OCI-LY1 (cell line): ENCODE data around the gene CCDC57.

Experiments
- H2AFZ ChIP-seq: fragments of 200-600 bp; sonication (generic), shearing (Covaris generic); 2 replicates; pipeline ENCODE4 v1.6.0; 2014; ENCODE audit warnings: antibody characterized with exemption, mild to moderate bottlenecking, low read length
- H3F3A ChIP-seq: fragments of 200-600 bp; sonication (generic), shearing (Covaris generic); 2 replicates; pipeline ENCODE4 v1.6.0; 2014; ENCODE audit warnings: mild to moderate bottlenecking, antibody characterized with exemption, low read length, moderate library complexity; ENCODE audit not compliant: insufficient read depth
- H3K27ac ChIP-seq: fragments of 200-600 bp; sonication (generic); 2 replicates; pipeline ENCODE4 v1.5.1; 2014; ENCODE audit warnings: low read length, mixed run types, mild to moderate bottlenecking, low read depth; ENCODE audit not compliant: poor library complexity, severe bottlenecking
- H3K27me3 ChIP-seq: fragments of 200-600 bp; sonication (generic); 2 replicates; pipeline ENCODE4 v1.6.0; 2014; ENCODE audit warnings: antibody characterized with exemption, mild to moderate bottlenecking, low read length, moderate library complexity; ENCODE audit not compliant: insufficient read depth
- H3K36me3 ChIP-seq: fragments of 200-600 bp; sonication (generic); 2 replicates; pipeline ENCODE4 v1.6.1; 2014; ENCODE audit warnings: mild to moderate bottlenecking, antibody characterized with exemption, low read length, moderate library complexity, mixed read lengths; ENCODE audit not compliant: insufficient read depth
- H3K4me1 ChIP-seq: fragments of 200-600 bp; sonication (generic); 2 replicates; pipeline ENCODE4 v1.5.1; 2014; ENCODE audit warnings: mild to moderate bottlenecking, low read length, moderate library complexity; ENCODE audit not compliant: insufficient read depth, severe bottlenecking
- H3K4me2 ChIP-seq: fragments of 200-600 bp; sonication (generic), shearing (Covaris generic); 2 replicates; pipeline ENCODE4 v1.6.1; 2014; ENCODE audit warnings: low read length
- H3K4me3 ChIP-seq: fragments of 200-600 bp; sonication (generic); 2 replicates; pipeline ENCODE4 v1.5.1; 2014; ENCODE audit warnings: low read length, low read depth, mild to moderate bottlenecking, mixed read lengths; ENCODE audit not compliant: poor library complexity, severe bottlenecking
- H3K79me2 ChIP-seq: fragments of 200-600 bp; shearing (Covaris generic); 2 replicates; pipeline ENCODE4 v1.6.1; 2016; ENCODE audit warnings: mixed run types, low read length, mixed read lengths; ENCODE audit not compliant: insufficient read depth
- H3K9ac ChIP-seq: fragments of 200-600 bp; sonication (generic), shearing (Covaris generic); 2 replicates; pipeline ENCODE4 v1.6.1; 2014; ENCODE audit warnings: mild to moderate bottlenecking, low read length, mixed read lengths
- H3K9me2 ChIP-seq: fragments of 200-600 bp; sonication (generic), shearing (Covaris generic); 2 replicates; pipeline ENCODE4 v1.6.1; 2014; ENCODE audit warnings: low read depth, mild to moderate bottlenecking, low read length, mixed read lengths
- H3K9me3 ChIP-seq: fragments of 200-600 bp; shearing (Covaris generic); 2 replicates; pipeline ENCODE4 v1.6.1; 2014; ENCODE audit warnings: low read length, mixed read lengths
- H4K20me1 ChIP-seq: fragments of 200-600 bp; sonication (generic), shearing (Covaris generic); 2 replicates; pipeline ENCODE4 v1.6.0; 2016; ENCODE audit warnings: mild to moderate bottlenecking, low read length; ENCODE audit not compliant: insufficient read depth
- CTCF ChIP-seq: fragments of 200-600 bp; sonication (generic), shearing (Covaris generic); IDR thresholded peaks from 2 replicates; pipeline ENCODE4 v1.5.1; 2017; ENCODE audit warnings: mild to moderate bottlenecking, antibody characterized with exemption, low read length, moderate library complexity, mixed read lengths
- EZH2 ChIP-seq: fragments of 200-600 bp; sonication (generic), shearing (Covaris generic); IDR thresholded peaks from 2 replicates; pipeline ENCODE4 v1.8.0; 2017; ENCODE audit warnings: borderline replicate concordance, mixed run types, mild to moderate bottlenecking, antibody characterized with exemption, low read length, moderate library complexity, mixed read lengths

CCDC57 gene

DNA sequence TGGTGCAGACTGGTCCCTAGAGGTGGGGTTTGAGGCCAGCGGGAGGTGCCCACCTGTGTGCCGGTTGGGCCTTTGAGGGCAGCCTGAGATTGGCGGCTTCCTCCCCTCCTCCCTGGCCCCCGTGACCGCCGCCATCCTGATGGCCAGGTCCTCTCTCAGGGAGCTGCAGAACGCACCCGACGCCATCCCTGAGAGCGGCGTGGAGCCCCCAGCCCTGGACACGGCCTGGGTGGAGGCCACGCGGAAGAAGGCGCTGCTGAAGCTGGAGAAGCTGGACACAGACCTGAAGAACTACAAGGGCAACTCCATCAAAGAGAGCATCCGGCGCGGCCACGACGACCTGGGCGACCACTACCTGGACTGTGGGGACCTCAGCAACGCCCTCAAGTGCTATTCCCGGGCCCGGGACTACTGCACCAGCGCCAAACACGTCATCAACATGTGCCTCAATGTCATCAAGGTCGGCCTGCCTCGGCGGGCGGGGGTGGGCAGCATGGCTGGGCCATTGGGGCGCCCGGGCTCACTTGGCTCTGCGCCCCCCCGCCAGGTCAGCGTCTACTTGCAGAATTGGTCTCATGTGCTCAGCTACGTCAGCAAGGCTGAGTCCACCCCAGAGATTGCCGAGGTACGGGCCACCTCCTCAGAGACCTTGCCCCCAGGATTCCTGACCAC, 158.2 kb downstream of the CCDC57 start:
- no peaks in the 10 kb centered on the region for H4K20me1 ChIP-seq
- peaks cover 27% of the 10 kb centered on the region for H3K4me1 ChIP-seq
- TF ChIP-seq CTCF (no peak), EZH2 (no peak)
- no peaks in the 10 kb centered on the region for H3K27me3 ChIP-seq
- H3K27ac ChIP-seq: no peak overlapping the region
- no peaks in the 10 kb centered on the region for H3F3A ChIP-seq
- H3K9me3 ChIP-seq: no peaks in the 10 kb centered on the region
- H3K36me3 ChIP-seq: peaks cover 61% of the 10 kb centered on the region
- 0 out of 2 replicates have a peak, but pooled peaks cover 4% of the 10 kb centered on the region for H3K79me2 ChIP-seq
- H3K9me2 ChIP-seq: no peaks in the 10 kb centered on the region
- H2AFZ ChIP-seq: no peak overlapping the region
- H3K4me2 ChIP-seq: no peak overlapping the region
- no peak overlapping the region for H3K4me3 ChIP-seq
- no peak overlapping the region for H3K9ac ChIP-seq

DNA sequence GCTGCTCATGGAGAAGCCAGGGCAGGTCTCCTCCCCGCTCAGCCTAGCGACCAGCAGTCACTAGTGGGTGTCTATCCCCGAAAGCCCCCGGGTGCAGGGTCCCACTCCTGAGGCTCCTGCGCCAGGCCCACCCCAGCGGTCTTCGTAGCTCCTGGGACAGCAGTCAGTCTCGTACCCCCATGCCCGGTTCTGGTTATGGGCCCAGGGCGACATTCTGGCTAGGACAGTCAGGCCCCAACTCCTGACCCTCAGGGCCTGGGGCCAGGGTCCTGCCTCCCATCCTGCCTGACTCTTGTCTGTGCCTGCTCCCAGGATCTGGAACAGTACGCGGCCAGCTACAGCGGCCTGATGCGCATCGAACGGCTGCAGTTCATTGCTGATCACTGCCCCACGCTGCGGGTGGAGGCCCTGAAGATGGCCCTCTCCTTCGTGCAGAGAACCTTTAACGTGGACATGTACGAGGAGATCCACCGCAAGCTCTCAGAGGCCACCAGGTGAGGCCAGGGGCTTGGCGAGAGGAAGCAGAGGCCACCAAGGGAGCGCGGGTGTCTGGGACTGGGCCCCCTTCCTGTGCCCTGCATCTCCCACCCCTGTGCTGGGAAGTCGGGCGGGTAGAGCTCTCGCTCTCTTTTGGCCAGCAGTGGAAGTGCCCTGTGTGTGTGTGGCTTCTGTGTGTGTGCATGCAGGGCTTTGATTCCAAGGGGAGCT, 158.9 kb downstream of the CCDC57 start:
- Histone ChIP-seq H3K79me2 (0 out of 2 replicates have a peak, but pooled peaks cover 4% of the 10 kb centered on the region), H3K9ac (no peak overlapping the region), H3K4me1 (peaks cover 27% of the 10 kb centered on the region), H3F3A (no peaks in the 10 kb centered on the region), H3K27me3 (no peaks in the 10 kb centered on the region), H3K9me2 (no peaks in the 10 kb centered on the region), H3K36me3 (peaks cover 54% of the 10 kb centered on the region), H3K27ac (no peak overlapping the region), H3K9me3 (no peaks in the 10 kb centered on the region), H3K4me2 (no peak overlapping the region; the same call in 1 of the 2 replicates), H4K20me1 (no peaks in the 10 kb centered on the region), H2AFZ (no peak overlapping the region), H3K4me3 (peak overlapping the region; percentile 100)
- no peak for TF ChIP-seq EZH2
- TF ChIP-seq CTCF: no peak

DNA sequence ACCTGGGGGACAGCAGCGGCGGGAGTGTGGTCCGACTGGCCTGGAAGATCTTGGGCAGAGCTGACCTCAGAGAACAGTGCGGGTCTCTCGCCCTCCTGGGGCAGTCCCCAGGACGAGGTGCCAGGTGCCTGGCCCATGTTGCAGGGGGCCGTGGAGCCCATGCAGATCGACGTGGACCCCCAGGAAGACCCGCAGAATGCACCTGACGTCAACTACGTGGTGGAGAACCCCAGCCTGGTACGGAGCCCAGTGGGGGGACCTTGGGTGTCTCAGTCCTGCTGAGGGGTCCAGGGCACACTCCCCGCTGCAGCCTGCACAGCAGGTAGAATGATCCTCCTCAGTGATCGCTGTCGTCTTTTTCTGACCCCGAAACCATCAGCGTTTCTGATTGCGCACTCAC, 159.5 kb downstream of the CCDC57 start:
- H2AFZ ChIP-seq: no peak overlapping the region
- peak overlapping the region; percentile 81; the same call in 1 of the 2 replicates for H3K9ac ChIP-seq
- H3K79me2 ChIP-seq: 0 out of 2 replicates have a peak, but pooled peaks cover 4% of the 10 kb centered on the region
- H3K9me2 ChIP-seq: no peaks in the 10 kb centered on the region
- no peaks in the 10 kb centered on the region for H3K27me3 ChIP-seq
- H3K27ac ChIP-seq: no peak overlapping the region
- H4K20me1 ChIP-seq: no peaks in the 10 kb centered on the region
- peaks cover 27% of the 10 kb centered on the region for H3K4me1 ChIP-seq
- peaks cover 48% of the 10 kb centered on the region for H3K36me3 ChIP-seq
- H3K9me3 ChIP-seq: no peaks in the 10 kb centered on the region
- no peaks in the 10 kb centered on the region for H3F3A ChIP-seq
- peak overlapping the region; percentile 100 for H3K4me3 ChIP-seq
- H3K4me2 ChIP-seq: peak overlapping the region; percentile 88
- TF ChIP-seq EZH2 (no peak), CTCF (no peak)
